Erythroblast (primary cell): ENCODE results near the gene PRKAB2.
"Not testable (repeated sequence)": the region's sequence is repeated elsewhere in the genome, so short reads cannot be mapped to it uniquely, and the experiment has no call there.

Experiments used
- GATA1 ChIP-seq: IDR thresholded peaks from 2 replicates; pipeline ENCODE4 v1.6.1; 2011; ENCODE audit warnings: low read depth, mild to moderate bottlenecking, control low read depth, low read length, moderate library complexity
- POLR2A ChIP-seq: IDR thresholded peaks from 2 replicates; pipeline ENCODE4 v1.6.1; 2011; ENCODE audit warnings: mild to moderate bottlenecking, low read length

- TF ChIP-seq POLR2A, GATA1: not testable (repeated sequence)
These were observed 65.8 kb downstream of the PRKAB2 start for GRCh38 chr1:147106407-147106881.
